GF-D8 (cell line): ENCODE measurements around the gene PRPF40B.

ENCODE experiments used
- DNase-seq: peaks from one replicate; lab custom pipeline; 2025; lab: John Stamatoyannopoulos, UW

PRPF40B gene

GRCh38 chr12:49687941-49688340 is 64.6 kb downstream of the PRPF40B start:
- DNase-seq, result no peak

GRCh38 chr12:49689237-49689636 is 65.9 kb downstream of the PRPF40B start:
- no peak for DNase-seq

- no peak for DNase-seq
These were observed 66.4 kb downstream of the PRPF40B start for GRCh38 chr12:49689785-49690184.

- DNase-seq, result no peak
These were observed 69.5 kb downstream of the PRPF40B start for GRCh38 chr12:49692851-49693250.

GRCh38 chr12:49693931-49694444 is 70.6 kb downstream of the PRPF40B start:
- no peak for DNase-seq
